Ishikawa (cell line): ENCODE measurements around the gene WWOX.

ENCODE experiments used
- CEBPB ChIP-seq: IDR thresholded peaks from 2 replicates; pipeline ENCODE4 v1.6.1; 2012
- MAX ChIP-seq: IDR thresholded peaks from 2 replicates; pipeline ENCODE4 v1.6.1; 2012
- NFIC ChIP-seq: IDR thresholded peaks from 2 replicates; pipeline ENCODE4 v1.6.1; 2012
- RAD21 ChIP-seq: IDR thresholded peaks from 2 replicates; pipeline ENCODE4 v1.6.1; 2012; ENCODE audit warnings: low read depth
- REST ChIP-seq: IDR thresholded peaks from 2 replicates; pipeline ENCODE4 v1.6.1; 2012; ENCODE audit warnings: low read depth, mild to moderate bottlenecking
- TAF1 ChIP-seq: IDR thresholded peaks from 2 replicates; pipeline ENCODE4 v1.6.1; 2012; ENCODE audit warnings: low read depth, mild to moderate bottlenecking
- TEAD4 ChIP-seq: IDR thresholded peaks from 2 replicates; pipeline ENCODE4 v1.6.1; 2012
- YY1 ChIP-seq: IDR thresholded peaks from 2 replicates; pipeline ENCODE4 v1.6.1; 2012; ENCODE audit warnings: low read depth

GRCh38 chr16:78224342-78224741 is 124.9 kb downstream of the WWOX start:
- TF ChIP-seq TAF1 (no peak), REST (no peak), RAD21 (no peak), NFIC (no peak), YY1 (no peak), TEAD4 (no peak), CEBPB (no peak), MAX (no peak)
